Measurements from ENCODE around the gene SCAP. TPM values are rescaled to one million over a fixed set of nuclear protein-coding genes. Genes with fewer than 3 reads are reported as not detected.

The SCAP gene
- total RNA-seq = 10 to 100 TPM; 29.0 to 47.9 (median 36.3) TPM
- 10 to 100 TPM; 48.8 to 59.5 TPM for polyA plus RNA-seq

DNA sequence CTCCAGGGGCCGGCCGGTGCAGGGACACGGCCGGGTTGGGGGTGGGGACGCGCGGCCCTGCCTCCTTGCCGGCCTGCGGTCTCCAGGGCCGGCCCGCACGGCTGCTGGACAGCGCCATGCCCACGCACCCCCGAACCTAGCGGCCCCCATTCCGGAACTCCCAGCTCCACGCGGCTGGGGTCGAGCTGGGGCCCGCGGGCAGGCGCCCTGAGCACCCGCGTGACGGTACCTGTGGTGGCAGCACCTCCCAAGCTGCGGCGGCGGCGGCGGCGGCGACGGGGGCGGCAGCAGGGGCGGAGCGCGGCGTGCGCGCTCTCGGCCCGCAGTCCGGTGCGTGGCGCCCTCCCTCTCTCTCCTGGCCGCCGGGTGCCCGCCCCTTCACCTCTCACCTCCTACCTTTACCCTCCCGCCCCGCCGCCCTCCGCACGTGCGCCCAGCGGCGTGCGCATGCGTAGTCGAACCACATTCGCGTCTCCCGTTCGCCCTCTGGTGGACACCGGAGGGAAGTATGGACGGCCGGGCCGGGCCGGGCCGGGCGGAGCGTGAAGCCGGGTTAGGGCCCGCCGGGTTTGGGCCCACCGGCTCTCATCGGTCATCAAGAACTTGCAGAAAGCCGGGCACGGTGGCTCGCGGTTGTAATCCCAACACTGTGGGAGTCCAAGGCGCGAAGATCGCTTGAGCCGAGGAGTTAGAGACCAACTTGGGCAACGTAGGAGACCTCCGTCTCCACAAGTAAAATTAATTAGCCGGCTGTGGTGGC, at the start of gene SCAP:
Gene SCAP (minus strand): TSS at position 372 of the 760 bp plus-strand sequence. CDS start 32,948 bp downstream, outside the sequence.
- peaks cover 0 to 20% (median 8%) of the 10 kb centered on the region in 3 donors for H3K4me1 ChIP-seq
- H3K27me3 ChIP-seq = no peaks in the 10 kb centered on the region
- DNase-seq (peak; percentile 92 to 99 (median 96)), ATAC-seq (peak; percentile 95 to 99 (median 98)), FAIRE-seq (no peak)
- WGBS, 2 donors = 1% methylated on average over 59 to 88 of the region's 88 CpGs
- no peaks in the 10 kb centered on the region for H3K9me3 ChIP-seq
- intact Hi-C loops (cut with DNase I) = loop anchor here in 2 of 3 donors (5.0 kb wide), 2 partner anchors 53 to 58 kb away; no protein-coding TSS in a partner anchor
- peak within 1 kb of the TSS; percentile 64 to 97 (median 82) for H3K4me3 ChIP-seq
- TF ChIP-seq, protein P1, sequence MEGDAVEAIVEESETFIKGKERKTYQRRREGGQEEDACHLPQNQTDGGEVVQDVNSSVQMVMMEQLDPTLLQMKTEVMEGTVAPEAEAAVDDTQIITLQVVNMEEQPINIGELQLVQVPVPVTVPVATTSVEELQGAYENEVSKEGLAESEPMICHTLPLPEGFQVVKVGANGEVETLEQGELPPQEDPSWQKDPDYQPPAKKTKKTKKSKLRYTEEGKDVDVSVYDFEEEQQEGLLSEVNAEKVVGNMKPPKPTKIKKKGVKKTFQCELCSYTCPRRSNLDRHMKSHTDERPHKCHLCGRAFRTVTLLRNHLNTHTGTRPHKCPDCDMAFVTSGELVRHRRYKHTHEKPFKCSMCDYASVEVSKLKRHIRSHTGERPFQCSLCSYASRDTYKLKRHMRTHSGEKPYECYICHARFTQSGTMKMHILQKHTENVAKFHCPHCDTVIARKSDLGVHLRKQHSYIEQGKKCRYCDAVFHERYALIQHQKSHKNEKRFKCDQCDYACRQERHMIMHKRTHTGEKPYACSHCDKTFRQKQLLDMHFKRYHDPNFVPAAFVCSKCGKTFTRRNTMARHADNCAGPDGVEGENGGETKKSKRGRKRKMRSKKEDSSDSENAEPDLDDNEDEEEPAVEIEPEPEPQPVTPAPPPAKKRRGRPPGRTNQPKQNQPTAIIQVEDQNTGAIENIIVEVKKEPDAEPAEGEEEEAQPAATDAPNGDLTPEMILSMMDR (IDR thresholded peaks at IDR 0.05) = peak; percentile 91 to 97 (median 94)
- H3K36me3 ChIP-seq = no peaks in the 10 kb centered on the region
- peak within 1 kb of the TSS; percentile 66 to 77 (median 71) for H3K27ac ChIP-seq

DNA sequence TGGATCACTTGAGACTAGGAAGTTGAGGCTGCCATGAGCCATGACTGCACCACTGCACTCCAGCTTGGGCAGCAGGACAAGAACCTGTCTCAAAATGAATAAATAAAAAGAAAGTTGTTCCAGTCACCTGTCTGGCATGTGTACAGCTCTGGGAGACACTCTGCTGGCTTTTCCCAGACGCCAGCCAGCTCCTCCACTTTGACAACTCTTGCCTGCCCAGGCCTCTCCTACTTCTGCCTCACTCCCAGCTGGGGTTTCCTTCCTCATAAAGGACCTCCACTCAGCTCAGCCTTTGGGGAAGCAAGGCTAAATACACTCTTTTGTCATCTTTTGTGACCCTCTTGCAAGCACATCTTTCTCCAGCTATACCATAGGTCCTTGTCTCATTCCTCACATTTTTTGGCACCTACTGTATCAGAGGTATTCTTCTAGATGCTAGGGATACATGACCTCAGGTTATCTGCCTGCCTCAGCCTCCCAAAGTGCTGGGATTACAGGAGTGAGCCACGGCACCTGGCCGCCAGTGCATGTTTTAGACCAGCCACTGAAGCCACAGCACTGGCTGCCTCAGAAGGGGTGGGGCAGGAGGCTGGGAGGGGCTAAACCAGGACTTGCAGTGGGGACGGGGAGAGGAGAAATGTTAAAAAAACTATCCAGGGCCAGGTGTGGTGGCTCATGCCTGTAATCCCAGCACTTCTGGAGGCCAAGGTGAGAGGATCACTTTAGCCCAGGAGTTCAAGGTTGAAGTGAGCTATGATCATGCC, 47.8 kb upstream of the SCAP start:
- ATAC-seq (no peak), DNase-seq (no peak), FAIRE-seq (no peak)
- 51% methylated on average over 4 of the region's 4 CpGs for WGBS, 2 donors
- Histone ChIP-seq H3K27ac (no peak overlapping the region), H3K4me3 (no peak overlapping the region), H3K27me3 (no peaks in the 10 kb centered on the region), H3K9me3 (no peaks in the 10 kb centered on the region), H3K4me1 (no peaks in the 10 kb centered on the region), H3K36me3 (no peaks in the 10 kb centered on the region)
- TF ChIP-seq, protein P1 (IDR thresholded peaks at IDR 0.05) = no peak
- intact Hi-C loops (cut with DNase I) = loop anchor here in 2 of 3 donors (2.0 to 5.0 kb wide), 2 partner anchors 264 to 265 kb away; no protein-coding TSS in a partner anchor

DNA sequence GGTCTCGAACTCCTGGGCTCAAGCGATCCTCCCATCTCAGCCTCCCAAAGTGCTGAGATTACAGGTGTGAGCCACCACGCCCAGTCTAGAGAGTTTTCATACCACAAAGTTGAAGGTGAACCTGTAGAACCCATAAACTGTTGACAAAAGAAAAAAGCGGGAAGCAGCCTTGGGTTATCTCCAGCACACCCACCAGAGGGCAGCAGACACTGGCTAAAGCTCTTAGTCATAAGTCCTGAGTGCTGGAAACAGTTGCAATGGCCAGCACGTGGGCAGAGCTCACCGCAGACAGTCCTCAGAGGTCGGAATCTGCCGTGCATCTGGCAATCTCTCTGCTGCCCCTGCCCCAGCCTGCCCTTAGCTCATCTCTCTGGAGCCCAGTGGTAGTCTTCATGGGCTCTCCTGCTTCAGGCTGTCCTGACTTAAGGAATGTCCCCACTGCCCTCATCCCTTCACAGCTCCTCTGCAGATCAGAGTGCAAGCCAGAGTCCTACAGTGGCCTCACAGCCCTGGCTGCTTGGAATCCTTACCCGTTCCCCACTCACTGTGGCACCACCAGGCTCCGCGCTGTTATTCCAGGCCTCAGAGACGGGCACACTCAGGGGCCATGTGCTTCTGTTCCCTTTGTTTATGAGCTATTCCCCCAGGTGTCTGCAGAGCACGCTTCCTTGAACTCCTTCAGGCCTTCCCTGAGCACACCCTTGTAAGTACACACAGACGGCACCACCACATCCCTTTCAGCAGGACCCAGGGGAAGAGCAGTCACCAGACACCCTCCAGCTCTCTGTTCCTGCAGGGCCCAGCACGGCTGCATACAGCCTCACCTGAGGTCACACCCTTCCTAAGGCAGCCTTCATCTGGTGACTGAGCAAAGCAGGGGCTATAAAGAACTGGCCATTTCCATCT, 46.6 kb upstream of the SCAP start:
- no peak overlapping the region for H3K27ac ChIP-seq
- no peaks in the 10 kb centered on the region for H3K9me3 ChIP-seq
- WGBS, 2 donors = 33 to 36% methylated on average over 15 of the region's 15 CpGs
- no peaks in the 10 kb centered on the region for H3K4me1 ChIP-seq
- intact Hi-C loops (cut with DNase I) = loop anchor here in 2 of 3 donors (2.0 to 5.0 kb wide), 2 partner anchors 265 to 266 kb away; no protein-coding TSS in a partner anchor
- ATAC-seq = peak; percentile 95 to 100 (median 100)
- no peak for FAIRE-seq
- DNase-seq = peak; percentile 72 to 88 (median 81)
- H3K36me3 ChIP-seq = no peaks in the 10 kb centered on the region
- H3K27me3 ChIP-seq = no peaks in the 10 kb centered on the region
- no peak overlapping the region for H3K4me3 ChIP-seq
- TF ChIP-seq, protein P1 (IDR thresholded peaks at IDR 0.05) = peak; percentile 65 to 81 (median 74)

DNA sequence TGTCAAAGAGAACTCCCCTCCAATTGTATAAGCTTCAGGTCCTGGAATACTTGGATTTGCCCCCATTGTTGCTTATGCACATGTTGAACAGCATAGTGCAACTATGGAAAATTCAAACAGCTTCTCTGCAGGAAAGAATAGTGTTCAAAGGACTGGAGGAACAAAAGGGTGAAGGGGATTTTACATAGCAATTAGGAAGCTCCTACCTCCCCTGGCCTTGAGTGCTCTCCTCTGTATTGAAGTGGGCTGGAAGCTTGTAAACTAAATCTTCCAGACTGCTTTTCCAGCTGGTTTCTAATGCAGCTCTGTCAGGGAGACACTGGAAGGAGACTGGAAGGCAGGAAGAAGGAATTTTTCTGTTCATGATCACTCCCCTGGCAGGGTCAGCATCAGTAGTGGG, 45.0 kb upstream of the SCAP start:
- Histone ChIP-seq H3K27me3 (no peaks in the 10 kb centered on the region), H3K27ac (no peak overlapping the region), H3K36me3 (no peaks in the 10 kb centered on the region), H3K4me3 (no peak overlapping the region), H3K4me1 (no peaks in the 10 kb centered on the region), H3K9me3 (no peaks in the 10 kb centered on the region)
- no peak for ATAC-seq
- DNase-seq = no peak
- intact Hi-C loops (cut with DNase I) = loop anchor here in 1 of 3 donors (5.0 kb wide), 1 partner anchor 267 kb away; no protein-coding TSS in a partner anchor
- no peak for FAIRE-seq
- TF ChIP-seq, protein P1 (IDR thresholded peaks at IDR 0.05) = no peak

Data from pancreas (tissue), 10 donors.